Measurements from ENCODE around the gene RRAS. TPM values are rescaled to one million over a fixed set of nuclear protein-coding genes. Genes with fewer than 3 reads are reported as not detected.
"Not testable (repeated sequence)": the region's sequence is repeated elsewhere in the genome, so short reads cannot be mapped to it uniquely, and the experiment has no call there.

Gene RRAS
- total RNA-seq, 1 donor from 2014 or later = 15.5 TPM

DNA sequence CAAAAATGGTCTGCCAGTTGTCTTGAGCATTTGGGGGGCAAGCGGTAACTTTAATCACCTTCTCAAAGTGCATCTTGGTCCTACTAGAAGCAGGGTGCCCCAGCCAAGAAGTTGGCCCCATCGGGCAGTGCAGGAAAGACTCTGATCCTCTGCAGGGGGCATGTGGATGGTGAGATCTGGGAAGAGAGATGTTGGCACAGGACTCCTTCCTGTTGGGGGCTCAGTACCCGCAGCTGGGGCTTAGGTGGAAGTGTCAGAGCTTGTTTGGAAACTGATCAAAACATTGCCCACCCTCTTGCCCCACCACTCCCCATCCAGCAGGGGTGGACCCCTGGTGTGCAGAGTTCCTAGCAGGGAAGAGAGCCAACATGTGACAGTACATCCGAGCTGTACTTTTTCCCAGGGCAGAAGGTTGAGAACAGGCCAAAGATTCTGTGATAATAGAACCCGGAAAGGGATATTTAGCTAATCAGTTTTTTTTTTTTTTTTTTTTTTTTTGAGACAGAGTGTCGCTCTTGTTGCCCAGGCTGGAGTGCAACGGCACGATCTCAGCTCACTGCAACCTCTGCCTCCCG lies 8.8 kb downstream of the RRAS start:
- no peak for DNase-seq

DNA sequence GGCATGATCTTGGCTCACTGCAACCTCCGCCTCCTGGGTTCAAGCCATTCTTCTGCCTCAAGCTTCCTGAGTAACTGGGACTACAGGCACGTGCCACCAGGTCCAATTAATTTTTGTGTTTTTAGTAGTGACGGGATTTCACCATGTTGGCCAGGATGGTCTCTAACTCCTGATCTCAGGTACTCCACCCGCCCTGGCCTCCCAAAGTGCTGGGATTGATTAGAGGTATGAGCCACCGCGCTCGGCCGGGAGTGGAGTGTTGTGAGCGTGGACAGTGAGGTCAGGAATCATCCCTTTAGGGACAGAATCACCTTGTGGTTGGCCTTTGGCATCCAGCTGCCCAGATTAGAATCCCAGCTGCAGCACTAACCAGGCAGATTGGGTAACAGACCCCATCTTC lies 10.3 kb downstream of the RRAS start:
- DNase-seq = no peak

GRCh38 chr19:49626226-49626625 lies 13.7 kb downstream of the RRAS start:
- DNase-seq = no peak

DNA sequence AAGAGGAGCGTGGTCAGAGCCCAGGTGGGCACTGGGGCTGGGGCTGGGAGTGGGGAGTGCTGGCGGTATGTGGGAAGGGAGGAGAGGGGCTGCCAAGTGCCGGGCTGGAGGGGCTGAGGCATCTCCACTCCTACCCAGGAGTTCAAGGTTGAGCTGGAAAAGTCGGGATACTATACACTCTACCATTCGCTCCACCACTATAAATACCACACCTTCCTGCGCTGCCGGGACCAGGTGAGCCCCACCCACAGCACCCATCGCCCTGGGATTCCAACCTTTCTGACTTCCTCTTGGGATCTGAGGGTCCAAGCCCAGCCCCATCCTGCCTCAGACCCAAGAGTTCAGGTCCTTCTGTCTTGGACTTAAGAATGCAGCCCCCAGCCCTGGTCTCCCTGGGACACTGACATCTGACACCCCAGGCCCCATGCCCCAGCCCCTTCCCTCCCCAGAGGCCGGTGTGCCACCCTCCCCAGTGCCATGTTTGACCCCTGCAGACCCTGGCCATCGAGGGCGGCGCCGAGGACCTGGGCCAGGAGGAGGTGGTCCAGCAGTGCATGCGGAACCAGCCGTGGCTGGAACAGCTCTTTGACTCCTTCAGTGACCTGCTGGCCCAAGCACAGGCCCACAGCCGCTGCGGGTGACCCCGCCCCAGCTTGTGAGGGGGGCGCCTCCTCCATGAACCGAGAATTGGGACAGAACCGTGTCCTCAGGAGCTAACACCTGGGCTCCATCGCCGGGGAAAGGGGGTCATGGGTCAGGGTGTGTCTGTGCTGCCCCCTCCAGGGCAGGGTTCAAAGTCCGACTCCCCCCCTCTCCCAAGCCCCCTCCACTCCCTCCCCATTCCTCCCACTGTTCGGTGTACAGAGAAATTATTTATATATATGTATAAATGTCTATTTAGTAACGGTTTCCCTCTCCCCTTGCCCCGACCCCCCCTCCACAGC lies 14.7 kb downstream of the RRAS start:
- DNase-seq = no peak

DNA sequence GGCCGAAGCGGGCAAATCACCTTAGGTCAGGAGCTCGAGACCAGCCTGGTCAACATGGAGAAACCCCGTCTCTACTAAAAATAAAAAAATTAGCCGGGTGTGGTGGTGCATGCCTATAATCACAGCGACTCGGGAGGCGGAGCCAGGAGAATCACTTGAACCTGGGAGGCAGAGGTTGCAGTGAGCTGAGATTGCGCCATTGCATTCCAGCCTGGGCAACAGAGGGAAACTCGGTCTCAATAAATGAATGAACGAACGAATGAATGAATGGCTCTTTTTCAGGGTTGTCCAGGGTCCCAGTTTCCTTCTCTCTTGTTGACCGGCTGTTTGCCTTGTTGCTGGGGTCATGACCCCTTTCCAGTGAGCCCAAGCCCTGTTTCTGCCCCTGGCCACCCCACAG lies 22.1 kb downstream of the RRAS start:
- not testable (repeated sequence) for DNase-seq

GRCh38 chr19:49616945-49617344 lies 23.0 kb downstream of the RRAS start:
- DNase-seq = no peak

DNA sequence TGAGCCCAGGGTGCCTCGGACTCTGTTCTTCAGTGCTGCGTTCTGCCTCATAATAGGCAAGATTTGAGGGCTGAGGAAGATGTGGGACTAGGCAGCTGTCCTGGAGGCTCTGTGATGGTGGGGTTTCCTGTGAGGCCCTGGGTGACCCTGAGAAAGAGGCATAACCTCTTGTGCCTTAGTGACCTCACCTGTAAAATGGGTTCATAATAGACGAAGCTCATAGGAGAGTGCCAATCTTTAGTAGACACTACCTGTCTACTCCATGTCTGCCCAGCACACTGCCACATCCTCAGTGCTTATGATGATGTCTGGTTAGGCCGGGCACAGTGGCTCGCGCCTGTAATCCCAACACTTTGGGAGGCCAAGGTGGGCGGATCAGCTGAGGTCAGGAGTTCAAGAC lies 23.4 kb downstream of the RRAS start:
- DNase-seq = no peak

GRCh38 chr19:49615861-49616260 lies 24.1 kb downstream of the RRAS start:
- no peak for DNase-seq

DNA sequence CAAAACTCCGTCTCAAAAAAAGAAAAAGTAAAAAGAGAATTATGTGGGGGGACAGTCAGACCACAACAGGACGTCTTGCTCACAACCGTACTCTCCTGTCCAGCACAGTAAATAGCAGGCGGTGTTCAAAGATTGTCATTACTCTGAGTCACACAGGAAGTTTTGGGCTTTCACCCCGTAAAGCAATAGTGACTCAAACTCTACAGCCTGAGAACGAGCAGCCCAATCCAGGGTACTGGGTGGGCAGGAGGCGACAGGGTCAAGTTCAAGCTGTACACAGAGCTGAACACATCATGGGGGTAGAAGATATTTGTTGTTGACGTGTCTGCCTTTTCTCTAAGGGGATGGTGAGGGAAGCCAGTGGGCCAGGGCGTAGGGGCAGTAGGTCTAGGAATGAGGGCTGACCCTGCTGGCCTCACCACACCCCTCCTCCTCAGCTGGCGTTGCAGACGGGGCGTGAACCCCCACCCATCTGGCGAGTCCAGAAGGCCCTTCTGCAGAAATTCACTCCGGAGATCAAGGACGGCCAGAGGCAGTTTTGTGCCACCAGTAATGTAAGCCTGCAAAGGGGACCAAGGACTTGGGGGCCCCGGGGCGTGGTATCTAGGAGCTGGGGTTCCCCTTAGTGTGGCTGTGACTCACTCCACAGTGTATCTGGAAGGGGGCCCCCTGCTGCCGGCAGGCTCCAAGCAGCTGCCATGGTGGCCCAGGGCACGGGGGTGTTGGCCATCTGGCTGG lies 25.7 kb downstream of the RRAS start:
- no peak for DNase-seq

GRCh38 chr19:49613374-49613773 lies 26.6 kb downstream of the RRAS start:
- DNase-seq = no peak

- no peak for DNase-seq
Observed at GRCh38 chr19:49609499-49610092, 30.3 kb downstream of the RRAS start.

- DNase-seq = peak; percentile 24
Observed at GRCh38 chr19:49605605-49606004, 34.3 kb downstream of the RRAS start.

DNA sequence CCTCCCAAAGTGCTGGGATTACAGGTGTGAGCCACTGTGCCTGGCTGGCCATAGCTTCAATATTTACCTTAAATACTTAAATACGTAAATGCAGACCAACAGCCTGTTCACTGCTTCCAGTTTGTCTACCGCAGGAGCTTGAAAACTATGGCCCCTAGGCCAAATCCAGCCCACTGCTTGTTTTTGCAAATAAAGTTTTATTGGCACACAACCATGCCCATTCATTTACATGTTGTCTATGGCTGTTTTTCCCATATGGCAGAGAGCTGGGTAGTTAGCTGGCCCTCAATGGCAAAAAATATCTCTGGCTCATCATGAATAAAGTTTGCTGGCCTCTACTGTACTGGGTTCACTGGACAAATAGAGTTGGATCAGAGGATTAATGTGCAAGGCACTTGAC lies 37.1 kb downstream of the RRAS start:
- no peak for DNase-seq

- DNase-seq = no peak
Observed at GRCh38 chr19:49601482-49602038, 38.4 kb downstream of the RRAS start.

- no peak for DNase-seq
Observed at GRCh38 chr19:49599378-49600295, 40.3 kb downstream of the RRAS start.

GRCh38 chr19:49597703-49597974 lies 42.3 kb downstream of the RRAS start:
- no peak for DNase-seq

DNA sequence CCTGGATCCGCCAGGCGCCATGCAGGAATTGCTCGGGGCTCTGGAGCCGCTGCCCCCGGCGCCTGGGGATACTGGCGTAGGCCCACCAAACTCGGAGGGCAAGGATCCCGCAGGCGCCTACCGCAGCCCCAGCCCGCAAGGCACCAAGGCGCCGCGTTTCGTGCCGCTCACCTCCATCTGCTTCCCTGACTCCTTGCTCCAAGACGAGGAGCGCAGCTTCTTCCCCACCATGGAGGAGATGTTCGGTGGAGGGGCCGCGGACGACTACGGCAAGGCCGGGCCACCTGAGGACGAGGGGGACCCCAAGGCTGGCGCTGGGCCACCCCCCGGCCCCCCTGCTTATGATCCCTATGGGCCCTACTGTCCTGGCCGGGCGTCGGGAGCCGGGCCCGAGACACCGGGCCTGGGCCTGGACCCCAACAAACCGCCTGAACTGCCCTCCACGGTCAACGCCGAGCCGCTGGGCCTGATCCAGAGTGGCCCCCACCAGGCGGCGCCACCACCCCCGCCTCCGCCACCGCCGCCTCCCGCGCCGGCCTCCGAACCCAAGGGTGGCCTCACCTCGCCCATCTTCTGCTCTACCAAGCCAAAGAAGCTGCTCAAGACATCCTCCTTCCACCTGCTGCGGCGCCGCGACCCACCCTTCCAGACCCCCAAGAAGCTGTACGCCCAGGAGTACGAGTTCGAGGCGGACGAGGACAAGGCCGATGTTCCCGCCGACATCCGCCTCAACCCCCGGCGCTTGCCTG lies 42.8 kb downstream of the RRAS start:
- no peak for DNase-seq

GRCh38 chr19:49596407-49596806 lies 43.5 kb downstream of the RRAS start:
- DNase-seq = no peak

DNA sequence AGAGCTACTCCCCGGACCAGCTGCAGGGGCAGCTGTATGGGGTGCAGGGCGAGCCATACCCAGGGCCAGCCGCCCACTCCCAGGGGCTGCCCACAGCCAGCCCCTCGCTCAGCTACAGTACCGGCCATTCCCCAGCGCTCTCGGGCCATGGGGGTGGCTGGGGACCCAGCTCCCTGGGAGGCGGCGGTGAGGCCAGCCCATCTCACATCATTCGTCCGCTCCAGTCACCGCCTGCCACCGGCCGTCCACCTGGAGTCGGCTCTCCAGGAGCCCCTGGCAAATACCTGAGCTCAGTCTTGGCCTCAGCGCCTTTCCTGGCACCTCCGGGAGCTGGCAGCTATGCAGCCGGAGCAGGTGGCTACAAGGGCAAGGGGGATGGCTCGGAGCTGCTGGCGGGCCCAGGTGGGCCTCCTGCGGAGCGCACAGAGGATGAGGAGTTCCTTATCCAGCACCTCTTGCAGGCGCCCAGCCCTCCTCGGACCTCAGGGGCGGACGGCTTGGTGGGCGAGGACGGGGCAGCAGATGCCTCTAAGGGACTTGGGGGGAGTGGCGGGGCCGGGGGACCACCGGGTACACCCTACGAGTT lies 44.0 kb downstream of the RRAS start:
- DNase-seq = no peak

All from tongue (tissue), 2 donors.